Subcutaneous adipose tissue (tissue), 4 donors: ENCODE results near the gene SLIT1. TPM values are rescaled to one million over a fixed set of nuclear protein-coding genes. Genes with fewer than 3 reads are reported as not detected.

Experiments used
- total RNA-seq, 4 donors: library from RNA; depleted of rRNA; stranded (reverse); fragments of >200 nt; gene quantifications; one replicate each; pipeline ENCODE4 v1.1.0, GENCODE V29; 2016
- TF ChIP-seq, protein P1 (sequence below): fragments of 450-650 bp; IDR thresholded peaks from one replicate; pipeline ENCODE4 v1.5.1; 2016; ENCODE audit warnings: low read depth, mild to moderate bottlenecking, control low read depth, antibody characterized with exemption, moderate library complexity

The SLIT1 gene
- total RNA-seq, 4 donors from 2014 or later: 0.19 to 0.44 (median 0.33) TPM; not detected in 1

GRCh38 chr10:97062046-97062445, 123.7 kb downstream of the SLIT1 start:
- TF ChIP-seq, protein P1, sequence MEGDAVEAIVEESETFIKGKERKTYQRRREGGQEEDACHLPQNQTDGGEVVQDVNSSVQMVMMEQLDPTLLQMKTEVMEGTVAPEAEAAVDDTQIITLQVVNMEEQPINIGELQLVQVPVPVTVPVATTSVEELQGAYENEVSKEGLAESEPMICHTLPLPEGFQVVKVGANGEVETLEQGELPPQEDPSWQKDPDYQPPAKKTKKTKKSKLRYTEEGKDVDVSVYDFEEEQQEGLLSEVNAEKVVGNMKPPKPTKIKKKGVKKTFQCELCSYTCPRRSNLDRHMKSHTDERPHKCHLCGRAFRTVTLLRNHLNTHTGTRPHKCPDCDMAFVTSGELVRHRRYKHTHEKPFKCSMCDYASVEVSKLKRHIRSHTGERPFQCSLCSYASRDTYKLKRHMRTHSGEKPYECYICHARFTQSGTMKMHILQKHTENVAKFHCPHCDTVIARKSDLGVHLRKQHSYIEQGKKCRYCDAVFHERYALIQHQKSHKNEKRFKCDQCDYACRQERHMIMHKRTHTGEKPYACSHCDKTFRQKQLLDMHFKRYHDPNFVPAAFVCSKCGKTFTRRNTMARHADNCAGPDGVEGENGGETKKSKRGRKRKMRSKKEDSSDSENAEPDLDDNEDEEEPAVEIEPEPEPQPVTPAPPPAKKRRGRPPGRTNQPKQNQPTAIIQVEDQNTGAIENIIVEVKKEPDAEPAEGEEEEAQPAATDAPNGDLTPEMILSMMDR: no peak

GRCh38 chr10:97061423-97061822, 124.3 kb downstream of the SLIT1 start:
- TF ChIP-seq, protein P1: no peak

DNA sequence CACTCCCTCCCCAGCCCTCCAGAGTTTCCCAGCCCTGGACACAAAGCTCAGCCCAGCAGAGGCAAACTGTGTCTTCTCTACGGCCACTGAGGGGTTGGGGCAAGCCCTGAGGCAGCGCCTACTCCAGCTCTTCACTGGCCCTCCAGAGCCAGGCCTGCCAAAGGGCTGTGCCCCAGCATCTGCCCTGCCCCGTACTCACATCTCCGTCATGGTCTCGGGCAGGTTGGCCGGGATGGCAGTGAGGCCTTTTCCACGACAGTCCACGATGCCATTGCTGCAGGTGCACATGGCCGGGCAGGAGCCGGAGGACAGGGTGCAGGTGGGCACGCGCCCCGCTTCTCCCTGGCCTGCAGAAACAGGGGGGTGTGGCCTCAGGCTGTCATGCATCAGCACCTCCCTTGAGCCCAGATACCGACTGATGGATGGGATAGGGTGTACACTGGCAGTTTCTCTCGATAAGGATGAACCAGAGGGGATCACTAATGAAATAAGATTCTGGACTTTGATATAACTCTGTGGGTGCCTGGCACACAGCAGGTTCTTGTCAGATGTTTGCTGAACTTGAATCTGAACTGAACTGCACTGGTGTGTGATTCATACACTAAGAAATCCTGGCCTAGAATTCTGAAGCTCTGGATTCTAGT, 125.2 kb downstream of the SLIT1 start:
- TF ChIP-seq, protein P1: no peak

- TF ChIP-seq, protein P1: no peak
These were observed 125.9 kb downstream of the SLIT1 start for GRCh38 chr10:97059872-97060205.

- TF ChIP-seq, protein P1: no peak
These were observed 126.5 kb downstream of the SLIT1 start for GRCh38 chr10:97059006-97059871.

- TF ChIP-seq, protein P1: no peak
These were observed 127.2 kb downstream of the SLIT1 start for GRCh38 chr10:97058521-97058920.

DNA sequence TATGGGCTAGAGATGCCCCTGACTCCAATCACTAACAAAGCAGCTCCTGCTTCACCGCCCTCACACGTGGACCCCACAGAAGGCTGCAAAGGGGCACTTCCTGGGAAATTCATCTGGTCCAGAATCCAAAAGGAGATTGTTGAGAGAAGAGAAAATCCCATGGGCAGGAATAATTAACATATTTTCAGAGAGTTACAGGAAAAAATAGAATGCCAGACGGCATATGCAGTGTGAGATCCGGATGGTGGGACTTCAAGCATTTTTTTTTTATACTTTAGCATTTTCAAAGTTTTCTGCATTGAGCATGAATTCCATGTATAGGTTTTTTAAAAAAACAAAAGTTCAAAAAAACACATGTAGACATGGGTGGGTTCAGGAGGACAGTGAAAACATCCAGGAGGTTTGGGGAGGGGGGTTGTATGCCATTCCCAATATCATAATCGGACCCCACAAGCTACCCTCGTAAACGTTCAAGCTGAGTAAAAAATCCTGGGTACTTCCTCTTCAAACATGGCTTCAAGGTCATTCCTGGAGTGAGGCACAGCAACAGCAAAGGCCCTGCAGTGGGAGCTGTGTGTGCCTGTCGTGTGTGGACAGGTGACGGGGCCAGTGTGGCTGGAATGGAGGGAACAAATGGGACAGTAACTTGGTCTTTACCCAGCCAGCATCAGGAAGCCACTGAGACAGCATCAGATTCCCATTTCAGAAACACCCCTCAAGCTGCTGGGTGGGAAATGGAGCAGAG, 128.1 kb downstream of the SLIT1 start:
- TF ChIP-seq, protein P1: no peak
